ENCODE data around the gene MYO15A. TPM values are rescaled to one million over a fixed set of nuclear protein-coding genes. Genes with fewer than 3 reads are reported as not detected.

Gene MYO15A
- polyA plus RNA-seq, 1 donor (not counting 4 experiments of a cell fraction or from before 2014, with no cell fraction given) = 0.20 TPM

GRCh38 chr17:18225121-18225641 lies 116.6 kb downstream of the MYO15A start, which contains the start of gene LLGL1:
Gene LLGL1 (plus strand): TSS chr17:18225635. CDS start chr17:18225683, 48 bp downstream.
- H3K9me3 ChIP-seq (ENCODE audit: control insufficient read depth, low read depth, low read length) = no peaks in the 10 kb centered on the region
- peaks cover 8% of the 10 kb centered on the region for H3K4me1 ChIP-seq (ENCODE audit: control insufficient read depth, extremely low read depth, insufficient read depth, low read length)
- peak within 1 kb of the TSS; percentile 85 for H3K4me2 ChIP-seq (ENCODE audit: control insufficient read depth, extremely low read depth, insufficient read depth, low read depth, low read length)
- H3K9me1 ChIP-seq (ENCODE audit: control insufficient read depth, extremely low read depth, insufficient read depth, low read length) = peaks cover 2% of the 10 kb centered on the region
- peak within 1 kb of the TSS; percentile 79 for H3K9ac ChIP-seq (ENCODE audit: control insufficient read depth, extremely low read depth, insufficient read depth, low read length)
- peak within 1 kb of the TSS; percentile 42 for H3K27ac ChIP-seq (ENCODE audit: control insufficient read depth, insufficient read depth, low read length)
- no peaks in the 10 kb centered on the region for H3K27me3 ChIP-seq (ENCODE audit: control insufficient read depth, extremely low read depth, insufficient read depth, low read length)
- dilution Hi-C loops (cut with MboI; ENCODE audit: extremely low pct_ligation_motif_present, low sequenced_read_pairs) = no loop called here
- TF ChIP-seq CTCF (optimal IDR thresholded peaks at IDR 0.05 in 1 of 3, IDR thresholded peaks at IDR 0.05 in 1 of 3, conservative IDR thresholded peaks at IDR 0.05 in 1 of 3; ENCODE audit: extremely low read depth in 1 of 3, insufficient read depth in 2 of 3, low read length in 3 of 3) = no peak
- TF ChIP-seq EZH2 (IDR thresholded peaks at IDR 0.05; ENCODE audit: low read length) = no peak
- H3K79me2 ChIP-seq (ENCODE audit: control insufficient read depth, insufficient read depth, low read length) = peaks cover 35% of the 10 kb centered on the region
- peak within 1 kb of the TSS; percentile 91 for H2AFZ ChIP-seq (ENCODE audit: control insufficient read depth, low read length)
- no peaks in the 10 kb centered on the region for H3K36me3 ChIP-seq (ENCODE audit: control insufficient read depth in 2 of 2, extremely low read depth in 1 of 2, insufficient read depth in 2 of 2, low read length in 2 of 2)
- no peak for DNase-seq (ENCODE audit: low read depth, low spot score)
- no peak for FAIRE-seq
- peak within 1 kb of the TSS; percentile 55 to 92 (median 82) for H3K4me3 ChIP-seq (ENCODE audit: control insufficient read depth in 2 of 3, extremely low read depth in 1 of 3, insufficient read depth in 2 of 3, low read depth in 1 of 3, low read length in 3 of 3)
- H4K20me1 ChIP-seq (ENCODE audit: control insufficient read depth, extremely low read depth, insufficient read depth, low read length) = no peaks in the 10 kb centered on the region

GRCh38 chr17:18225642-18226283 lies 117.2 kb downstream of the MYO15A start:
- peak overlapping the region; percentile 79 for H3K9ac ChIP-seq (ENCODE audit: control insufficient read depth, extremely low read depth, insufficient read depth, low read length)
- no peaks in the 10 kb centered on the region for H3K27me3 ChIP-seq (ENCODE audit: control insufficient read depth, extremely low read depth, insufficient read depth, low read length)
- dilution Hi-C loops (cut with MboI; ENCODE audit: extremely low pct_ligation_motif_present, low sequenced_read_pairs) = no loop called here
- H3K9me3 ChIP-seq (ENCODE audit: control insufficient read depth, low read depth, low read length) = no peaks in the 10 kb centered on the region
- no peak for DNase-seq (ENCODE audit: low read depth, low spot score)
- FAIRE-seq = no peak
- peak overlapping the region; percentile 85 for H3K4me2 ChIP-seq (ENCODE audit: control insufficient read depth, extremely low read depth, insufficient read depth, low read depth, low read length)
- no peaks in the 10 kb centered on the region for H4K20me1 ChIP-seq (ENCODE audit: control insufficient read depth, extremely low read depth, insufficient read depth, low read length)
- H3K36me3 ChIP-seq (ENCODE audit: control insufficient read depth in 2 of 2, extremely low read depth in 1 of 2, insufficient read depth in 2 of 2, low read length in 2 of 2) = no peaks in the 10 kb centered on the region
- peak overlapping the region; percentile 77 for H2AFZ ChIP-seq (ENCODE audit: control insufficient read depth, low read length)
- peak overlapping the region; percentile 55 to 92 (median 82) for H3K4me3 ChIP-seq (ENCODE audit: control insufficient read depth in 2 of 3, extremely low read depth in 1 of 3, insufficient read depth in 2 of 3, low read depth in 1 of 3, low read length in 3 of 3)
- TF ChIP-seq CTCF (optimal IDR thresholded peaks at IDR 0.05 in 1 of 3, IDR thresholded peaks at IDR 0.05 in 1 of 3, conservative IDR thresholded peaks at IDR 0.05 in 1 of 3; ENCODE audit: extremely low read depth in 1 of 3, insufficient read depth in 2 of 3, low read length in 3 of 3) (no peak), EZH2 (IDR thresholded peaks at IDR 0.05; ENCODE audit: low read length) (no peak)
- H3K27ac ChIP-seq (ENCODE audit: control insufficient read depth, insufficient read depth, low read length) = peak overlapping the region; percentile 42
- peaks cover 2% of the 10 kb centered on the region for H3K9me1 ChIP-seq (ENCODE audit: control insufficient read depth, extremely low read depth, insufficient read depth, low read length)
- peaks cover 8% of the 10 kb centered on the region for H3K4me1 ChIP-seq (ENCODE audit: control insufficient read depth, extremely low read depth, insufficient read depth, low read length)
- peaks cover 37% of the 10 kb centered on the region for H3K79me2 ChIP-seq (ENCODE audit: control insufficient read depth, insufficient read depth, low read length)

All from keratinocyte (primary cell).